Measurements from ENCODE around the gene ODF2.
A peak's percentile ranks its signal among the peaks of the same experiment; 100 is the strongest.
"Not testable (repeated sequence)": the region's sequence is repeated elsewhere in the genome, so short reads cannot be mapped to it uniquely, and the experiment has no call there.

Gene ODF2

DNA sequence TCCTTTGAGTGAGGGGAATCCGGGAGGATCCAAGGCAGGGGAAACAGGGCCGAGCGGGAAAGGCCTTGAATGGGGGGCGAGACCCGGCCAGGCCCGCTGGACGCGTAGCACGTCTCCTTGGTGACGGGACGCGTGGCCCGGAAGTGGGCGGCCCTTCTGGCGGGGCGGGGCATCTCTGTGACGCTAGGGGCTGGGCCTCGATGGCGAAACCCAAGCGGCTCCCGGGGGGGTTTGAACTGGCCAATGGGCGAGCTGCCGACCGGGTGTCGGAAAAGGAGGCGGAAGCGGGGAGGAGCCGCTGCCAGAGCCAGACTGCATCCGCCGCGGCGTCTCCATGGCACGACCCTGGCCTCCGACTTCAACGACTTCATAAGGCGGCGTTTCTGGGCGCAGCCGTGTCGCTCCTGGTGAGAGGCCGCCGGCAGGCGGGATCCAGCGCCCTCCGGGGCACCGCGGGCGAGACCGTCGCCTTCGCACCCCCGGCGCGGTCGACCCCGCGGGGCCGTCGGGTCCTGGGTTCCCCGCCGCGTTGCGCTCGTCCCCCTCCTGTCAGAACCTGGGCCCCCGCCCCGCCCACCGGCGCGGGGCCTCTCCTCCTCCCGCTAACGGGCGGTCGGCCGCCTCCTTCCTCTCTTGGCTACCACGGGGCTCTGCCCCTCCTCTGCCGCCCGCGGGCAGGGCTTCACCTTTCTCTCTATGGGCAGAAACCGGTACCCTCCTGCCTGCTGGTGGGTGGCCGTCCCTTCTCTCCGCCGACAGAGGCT, at the start of gene ODF2:
Gene ODF2, plus strand, starts transcription at position 158 of the 764 bp plus-strand sequence. Its CDS starts 86 bp downstream, at position 244.
- DNase-seq: peak; percentile 77 to 99 (median 96)

- peak in 2 of 56 donors; percentile 34 to 38 for DNase-seq
These were observed 48.9 kb upstream of the ODF2 start for GRCh38 chr9:128406848-128407391.

DNA sequence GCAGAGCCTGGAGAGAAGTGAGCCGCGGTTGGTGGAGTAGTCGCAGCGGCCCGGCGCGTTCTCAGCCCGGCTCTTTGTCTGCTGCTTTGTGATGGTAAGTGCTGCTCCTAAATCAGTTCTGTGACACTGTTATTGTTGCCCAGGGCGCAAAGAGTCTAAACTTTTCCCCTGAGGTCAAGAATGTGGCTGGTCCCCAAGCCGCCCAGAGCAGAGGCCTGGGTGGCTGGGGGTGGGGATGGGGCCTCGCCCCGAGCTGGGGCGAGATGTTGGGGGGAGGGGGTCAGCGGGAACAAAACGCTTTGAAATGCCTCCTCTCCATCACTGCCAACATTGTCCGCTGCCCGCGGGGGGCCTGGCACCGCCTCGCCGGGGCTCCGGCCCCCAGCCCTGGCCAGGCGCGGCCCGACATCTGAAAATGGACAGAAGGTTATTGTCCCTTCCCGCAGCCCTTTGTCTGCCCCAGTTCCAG, 46.8 kb upstream of the ODF2 start:
- peak in 53 of 56 donors; percentile 51 to 94 (median 84) for DNase-seq

GRCh38 chr9:128409450-128409849, 46.4 kb upstream of the ODF2 start:
- DNase-seq: peak in 2 of 56 donors; percentile 77 to 81

DNA sequence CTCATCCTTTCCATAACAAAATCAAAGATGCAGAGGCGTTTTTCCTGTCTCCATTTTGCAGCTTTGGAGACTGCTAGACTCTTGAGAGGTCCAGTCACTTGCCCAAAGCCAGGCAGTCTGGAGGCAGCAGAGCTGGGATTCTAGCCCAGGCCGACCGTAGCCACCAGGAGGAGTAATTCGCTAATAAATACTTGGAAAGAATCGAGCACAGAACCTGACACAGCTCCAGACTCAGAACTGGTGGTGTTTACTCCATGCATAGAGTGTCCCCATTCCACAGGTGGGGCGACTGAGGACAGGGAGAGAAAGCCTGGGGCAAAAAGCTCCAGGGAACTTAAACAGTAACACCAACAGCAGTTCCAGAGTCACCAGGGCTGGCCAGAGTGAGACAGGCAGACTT, 45.8 kb upstream of the ODF2 start:
- peak in 32 of 56 donors; percentile 16 to 72 (median 46) for DNase-seq

DNA sequence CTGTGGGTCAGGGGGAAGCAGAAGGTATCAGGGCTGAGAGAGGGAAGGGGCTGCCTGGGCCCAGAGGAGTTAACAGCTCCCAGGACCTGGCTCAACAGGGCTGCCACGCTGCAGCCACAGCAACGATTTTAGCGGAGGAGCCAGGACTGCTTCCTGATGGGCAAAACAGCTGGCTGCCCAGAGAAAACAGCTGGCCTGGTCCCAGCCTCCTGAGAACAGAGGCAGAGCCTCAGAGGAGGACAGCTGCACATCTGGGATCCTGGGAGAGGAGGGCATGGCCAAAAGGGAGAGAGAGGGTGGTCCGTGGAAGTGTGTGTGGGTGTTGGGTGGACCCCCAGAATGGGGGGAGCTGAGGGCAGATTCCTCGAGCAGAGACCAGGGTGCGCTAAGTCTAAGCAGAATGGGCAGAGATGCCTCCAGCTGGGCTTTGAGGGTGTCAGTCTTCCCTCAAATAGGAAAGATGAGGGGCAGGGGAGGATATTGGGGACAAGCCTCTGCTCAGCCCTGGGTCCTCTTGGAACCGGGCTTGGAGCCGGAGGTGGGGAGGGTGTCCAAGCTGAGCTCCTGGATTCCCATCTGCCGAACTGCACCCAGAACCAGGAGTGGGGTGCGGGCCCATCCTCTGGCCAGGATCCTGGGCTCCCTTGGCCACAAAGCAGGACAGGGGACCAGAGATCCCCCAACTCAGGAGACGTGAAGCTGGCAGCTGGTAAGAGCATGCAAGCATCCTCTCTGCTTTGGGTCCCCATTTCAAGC, 44.3 kb upstream of the ODF2 start:
- peak in 31 of 56 donors; percentile 11 to 74 (median 50) for DNase-seq

GRCh38 chr9:128412120-128412790, 43.6 kb upstream of the ODF2 start:
- DNase-seq: peak in 53 of 56 donors; percentile 29 to 95 (median 81)

DNA sequence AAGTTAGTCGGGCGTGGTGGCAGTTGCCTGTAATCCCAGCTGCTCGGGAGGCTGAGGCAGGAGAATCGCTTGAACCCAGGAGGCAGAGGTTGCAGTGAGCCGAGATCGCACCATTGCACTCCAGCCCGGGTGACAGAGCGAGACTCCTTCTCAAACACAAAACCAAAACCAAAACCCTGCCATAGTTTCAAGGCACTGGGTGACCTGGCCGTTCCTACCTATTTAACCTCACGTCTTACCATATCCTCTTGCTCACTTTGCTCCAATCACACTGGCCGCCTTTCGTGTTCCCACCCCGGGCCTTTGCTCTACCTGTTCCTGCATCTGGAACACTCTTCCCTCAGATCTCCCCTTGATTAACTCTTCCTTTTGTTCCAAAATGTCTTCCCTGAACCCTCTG, 42.1 kb upstream of the ODF2 start:
- DNase-seq: not testable (repeated sequence)

- no peak for DNase-seq
These were observed 41.3 kb upstream of the ODF2 start for GRCh38 chr9:128414461-128414860.

DNA sequence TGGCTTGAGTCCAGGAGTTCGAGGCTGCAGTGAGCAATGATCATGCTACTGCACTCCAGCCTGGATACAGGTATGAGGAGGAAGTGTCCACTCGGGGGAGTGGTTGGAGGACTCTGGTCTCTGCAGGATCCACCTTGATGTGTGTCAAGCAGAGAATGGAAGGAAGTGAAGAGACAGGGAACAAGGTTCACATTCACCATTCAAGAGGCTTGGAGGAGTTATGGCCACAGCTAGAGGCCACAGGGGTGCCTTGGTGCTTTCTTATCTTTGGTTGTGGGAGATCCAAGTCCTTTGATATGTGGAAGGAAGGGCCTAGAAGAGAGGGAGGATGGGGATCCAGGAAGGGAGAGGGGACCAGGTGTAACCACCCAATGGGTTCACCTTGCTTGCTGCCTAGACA, 40.5 kb upstream of the ODF2 start:
- no peak for DNase-seq

GRCh38 chr9:128416014-128416413, 39.8 kb upstream of the ODF2 start:
- no peak for DNase-seq

DNA sequence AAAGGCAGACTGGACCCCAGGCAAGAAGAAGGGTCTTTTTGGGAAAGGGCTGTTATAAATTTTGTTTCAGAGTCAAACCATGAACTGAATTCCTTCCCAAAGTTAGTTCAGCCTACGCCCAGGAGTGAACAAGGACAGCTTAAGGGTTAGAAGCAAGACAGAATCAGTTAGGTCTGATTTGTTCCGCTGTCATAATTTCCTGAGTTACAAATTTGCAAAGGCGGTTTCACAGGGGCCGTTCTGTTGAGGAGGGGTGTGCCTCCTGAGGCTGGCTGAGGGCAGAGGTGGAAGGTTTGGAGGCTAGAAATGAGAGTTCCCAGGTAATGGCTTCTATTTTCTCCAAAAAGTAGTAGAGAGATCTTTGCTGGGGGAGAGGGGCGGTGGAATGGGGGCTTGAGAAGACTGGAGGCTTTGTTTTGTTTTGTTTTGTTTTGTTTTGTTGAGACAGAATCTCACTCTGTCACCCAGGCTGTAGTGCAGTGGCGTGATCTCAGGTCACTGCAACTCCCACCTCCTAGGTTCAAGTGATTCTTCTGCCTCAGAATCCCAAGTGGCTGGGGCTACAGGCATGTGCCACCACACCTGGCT, 39.3 kb upstream of the ODF2 start:
- peak in 1 of 56 donors; percentile 19 for DNase-seq

- peak in 6 of 56 donors; percentile 13 to 37 (median 34) for DNase-seq
These were observed 36.5 kb upstream of the ODF2 start for GRCh38 chr9:128419061-128419925.

DNA sequence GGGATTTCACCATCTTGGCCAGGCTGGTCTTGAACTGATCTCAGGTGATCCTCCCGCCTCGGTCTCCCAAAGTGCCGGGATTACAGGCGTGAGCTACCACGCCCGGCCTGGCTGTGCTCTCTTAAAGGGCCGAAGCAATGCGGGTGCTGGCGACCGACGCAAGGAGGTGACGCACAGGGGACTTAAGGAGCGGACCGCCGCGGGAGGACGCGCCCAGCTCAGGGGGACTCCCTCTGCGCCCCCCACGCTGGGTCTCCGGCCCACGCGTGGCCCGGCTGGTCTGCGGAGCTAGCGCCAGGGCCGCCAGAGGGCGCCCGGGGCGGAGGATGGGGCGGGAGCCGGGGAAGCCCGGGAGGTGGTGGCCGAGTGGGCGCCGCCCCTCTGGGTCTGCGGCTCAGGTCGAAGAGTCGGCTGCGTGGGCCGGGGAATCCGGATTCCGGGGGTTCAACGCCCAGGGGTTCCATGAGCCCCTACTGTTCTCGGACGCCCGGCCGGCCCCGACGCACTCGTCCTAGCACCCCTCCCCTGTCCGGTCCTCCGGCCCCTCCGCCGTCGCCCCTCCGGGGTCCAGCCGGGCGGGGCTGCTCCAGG, 35.7 kb upstream of the ODF2 start:
- DNase-seq: peak in 40 of 56 donors; percentile 27 to 78 (median 51)

DNA sequence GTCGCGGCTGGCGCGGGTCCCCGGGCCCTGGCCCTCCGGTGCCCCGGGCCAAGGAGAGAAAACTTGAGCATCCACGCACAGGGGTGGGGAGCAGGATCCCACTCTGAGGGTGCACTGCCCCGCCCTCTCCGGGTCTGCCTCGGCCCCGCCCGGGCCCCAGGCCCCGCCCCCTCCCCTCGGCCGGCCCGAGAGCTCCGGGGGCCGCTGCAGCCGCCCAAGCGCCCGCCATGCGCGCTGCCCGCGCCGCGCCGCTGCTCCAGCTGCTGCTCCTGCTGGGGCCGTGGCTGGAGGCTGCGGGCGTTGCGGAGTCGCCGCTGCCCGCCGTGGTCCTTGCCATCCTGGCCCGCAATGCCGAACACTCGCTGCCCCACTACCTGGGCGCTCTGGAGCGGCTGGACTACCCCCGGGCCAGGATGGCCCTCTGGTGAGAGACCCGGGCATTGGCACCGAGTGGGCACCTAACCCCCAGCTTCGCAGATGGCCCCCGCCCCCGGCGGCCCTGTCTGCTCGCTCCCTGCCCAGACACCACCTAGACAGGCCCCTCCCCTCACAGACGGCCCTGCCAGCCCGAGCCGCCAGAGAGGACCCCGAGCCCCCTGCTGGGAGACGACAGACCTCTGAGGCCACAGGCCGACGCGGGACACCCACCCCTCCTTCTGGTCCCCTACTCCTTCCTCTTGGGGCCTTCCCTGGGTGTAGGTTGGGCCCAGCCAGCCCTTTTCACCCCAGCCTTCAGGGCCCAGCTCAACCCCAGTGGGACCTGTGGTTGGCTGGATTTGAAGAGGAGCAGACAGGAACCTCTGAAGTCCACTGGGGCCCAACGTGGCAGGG, 34.9 kb upstream of the ODF2 start, which contains the start of gene CERCAM:
Gene CERCAM, plus strand, starts transcription at position 207 of the 831 bp plus-strand sequence. Its CDS starts 21 bp downstream, at position 228.
- peak in 30 of 56 donors; percentile 23 to 82 (median 52) for DNase-seq

DNA sequence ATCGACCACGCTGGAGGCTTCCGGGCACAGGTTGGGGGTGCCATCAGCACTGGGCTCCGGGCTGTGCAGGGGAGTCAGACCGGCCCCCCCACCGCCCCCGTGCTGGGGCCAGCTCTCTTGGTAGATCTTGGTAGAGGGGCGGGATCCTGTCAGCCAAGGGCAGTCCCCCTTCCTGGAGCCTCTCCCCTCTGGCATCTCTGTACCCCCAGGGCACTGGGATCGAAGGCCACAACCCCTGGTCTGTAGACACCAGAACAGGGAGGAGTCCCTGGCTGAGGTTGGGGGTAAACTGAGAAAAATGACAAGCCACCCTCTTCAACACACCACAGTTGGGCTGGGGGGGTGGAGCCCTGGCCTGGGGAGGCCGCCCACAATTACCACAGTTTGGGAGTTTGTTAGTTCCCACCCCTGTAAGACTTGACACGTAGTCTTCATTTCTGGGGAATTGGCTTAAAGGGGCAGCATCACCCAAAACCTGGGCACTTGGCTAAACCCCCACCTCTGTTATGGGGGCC, 34.3 kb upstream of the ODF2 start:
- DNase-seq: no peak

- DNase-seq: not testable (repeated sequence)
These were observed 33.6 kb upstream of the ODF2 start for GRCh38 chr9:128422022-128422782.
